Epithelial cell of esophagus (primary cell): Measurements from ENCODE around the gene SLC23A2.

Source experiments
- DNase-seq: peaks from one replicate; pipeline ENCODE4 v3.0.0; 2010; ENCODE audit warnings: low read depth
- H3K4me3 ChIP-seq: 2 replicates; pipeline ENCODE4 v1.5.1; 2011; ENCODE audit warnings: mild to moderate bottlenecking, low read length, control low read depth
- TF ChIP-seq, protein P1 (sequence below): IDR thresholded peaks from 2 replicates; pipeline ENCODE4 v1.5.1; 2011; ENCODE audit warnings: low read depth, mild to moderate bottlenecking, low read length, control low read depth, inconsistent platforms; ENCODE audit not compliant: insufficient read depth; ENCODE audit errors: missing control alignments

SLC23A2 gene

DNA sequence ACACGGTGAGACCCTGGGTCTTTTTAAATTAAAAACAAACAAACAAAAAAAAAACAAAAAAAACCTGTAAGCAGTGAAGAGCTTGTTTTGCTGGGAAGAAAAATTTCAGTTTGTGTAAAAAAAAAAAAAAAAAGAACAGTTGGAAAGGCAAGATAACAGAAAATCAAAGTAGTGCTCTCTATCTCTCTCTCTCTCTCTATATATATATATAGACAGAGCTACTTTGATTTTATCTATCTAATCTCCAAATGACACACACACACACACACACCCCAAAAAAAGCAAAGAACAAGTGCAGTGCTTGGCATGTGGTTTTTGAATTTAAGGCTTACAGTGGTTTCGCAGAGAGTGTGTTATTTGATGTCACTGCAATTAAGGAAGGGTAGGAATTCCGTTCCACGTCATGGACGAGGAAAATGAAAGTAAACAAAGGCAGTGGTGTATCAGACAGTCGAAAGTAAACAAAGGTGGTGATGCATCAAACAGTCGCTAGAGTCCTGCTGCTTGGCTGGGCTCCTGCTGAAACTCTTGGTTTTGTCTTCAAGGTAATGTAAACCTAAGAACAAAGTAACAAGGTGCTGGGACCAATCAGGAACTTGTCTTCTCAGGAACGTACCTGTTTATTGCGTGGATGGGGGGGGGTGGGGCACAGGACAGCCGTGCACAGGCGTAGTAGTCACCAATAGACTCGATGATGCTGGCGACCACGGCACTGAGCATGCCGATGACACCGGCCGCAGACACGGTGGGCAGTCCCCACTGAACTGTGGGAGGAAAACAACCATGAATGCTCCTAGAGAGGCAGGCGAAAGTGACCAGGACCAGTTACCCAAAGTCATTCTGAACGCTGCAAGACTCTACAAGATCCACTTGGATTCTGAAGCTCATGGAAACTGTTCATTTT is 131.8 kb downstream of the SLC23A2 start:
- DNase-seq: peak; percentile 74
- TF ChIP-seq, protein P1, sequence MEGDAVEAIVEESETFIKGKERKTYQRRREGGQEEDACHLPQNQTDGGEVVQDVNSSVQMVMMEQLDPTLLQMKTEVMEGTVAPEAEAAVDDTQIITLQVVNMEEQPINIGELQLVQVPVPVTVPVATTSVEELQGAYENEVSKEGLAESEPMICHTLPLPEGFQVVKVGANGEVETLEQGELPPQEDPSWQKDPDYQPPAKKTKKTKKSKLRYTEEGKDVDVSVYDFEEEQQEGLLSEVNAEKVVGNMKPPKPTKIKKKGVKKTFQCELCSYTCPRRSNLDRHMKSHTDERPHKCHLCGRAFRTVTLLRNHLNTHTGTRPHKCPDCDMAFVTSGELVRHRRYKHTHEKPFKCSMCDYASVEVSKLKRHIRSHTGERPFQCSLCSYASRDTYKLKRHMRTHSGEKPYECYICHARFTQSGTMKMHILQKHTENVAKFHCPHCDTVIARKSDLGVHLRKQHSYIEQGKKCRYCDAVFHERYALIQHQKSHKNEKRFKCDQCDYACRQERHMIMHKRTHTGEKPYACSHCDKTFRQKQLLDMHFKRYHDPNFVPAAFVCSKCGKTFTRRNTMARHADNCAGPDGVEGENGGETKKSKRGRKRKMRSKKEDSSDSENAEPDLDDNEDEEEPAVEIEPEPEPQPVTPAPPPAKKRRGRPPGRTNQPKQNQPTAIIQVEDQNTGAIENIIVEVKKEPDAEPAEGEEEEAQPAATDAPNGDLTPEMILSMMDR: no peak
- no peak overlapping the region for H3K4me3 ChIP-seq

DNA sequence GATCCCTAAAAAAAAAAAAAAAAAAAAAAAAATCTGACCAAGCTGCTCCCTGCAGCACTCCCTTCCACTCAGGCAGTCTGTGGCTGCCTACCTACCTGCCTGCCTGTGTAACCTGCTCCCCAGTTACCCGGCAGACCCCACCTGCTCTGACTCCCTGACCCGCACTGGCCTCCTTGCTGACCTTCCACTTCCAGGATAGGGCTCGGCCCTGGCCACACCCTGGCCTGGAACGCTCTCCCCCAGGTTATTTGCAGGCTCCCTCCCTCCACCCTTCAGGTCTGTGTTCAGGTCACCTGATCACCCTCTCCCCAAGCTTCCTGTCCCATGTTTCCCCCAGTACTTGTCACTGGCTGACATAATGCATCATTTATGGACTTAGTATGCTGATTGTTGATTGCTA is 134.3 kb downstream of the SLC23A2 start:
- H3K4me3 ChIP-seq: no peak overlapping the region
- TF ChIP-seq, protein P1: no peak
- DNase-seq: no peak

DNA sequence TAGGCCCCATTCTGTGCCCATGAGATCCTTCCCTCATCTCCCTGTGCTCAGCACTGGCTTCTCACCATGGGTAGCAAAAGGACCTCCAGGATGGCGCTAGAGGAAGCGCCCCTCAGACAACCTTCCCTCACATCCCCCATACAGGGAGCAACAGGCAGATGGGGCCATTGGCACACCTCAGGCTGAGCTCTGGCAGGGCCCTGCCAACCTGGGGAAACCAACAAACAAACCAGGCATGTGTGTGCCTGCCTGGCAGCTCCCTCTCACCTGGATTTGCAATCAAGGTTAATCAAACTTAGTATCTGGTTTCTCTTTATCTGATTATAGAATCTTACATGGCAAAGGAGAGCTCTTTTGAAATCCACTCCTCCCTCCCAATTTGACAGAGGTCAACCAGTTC is 134.9 kb downstream of the SLC23A2 start:
- TF ChIP-seq, protein P1: peak; percentile 40
- no peak overlapping the region for H3K4me3 ChIP-seq
- peak; percentile 62 for DNase-seq

DNA sequence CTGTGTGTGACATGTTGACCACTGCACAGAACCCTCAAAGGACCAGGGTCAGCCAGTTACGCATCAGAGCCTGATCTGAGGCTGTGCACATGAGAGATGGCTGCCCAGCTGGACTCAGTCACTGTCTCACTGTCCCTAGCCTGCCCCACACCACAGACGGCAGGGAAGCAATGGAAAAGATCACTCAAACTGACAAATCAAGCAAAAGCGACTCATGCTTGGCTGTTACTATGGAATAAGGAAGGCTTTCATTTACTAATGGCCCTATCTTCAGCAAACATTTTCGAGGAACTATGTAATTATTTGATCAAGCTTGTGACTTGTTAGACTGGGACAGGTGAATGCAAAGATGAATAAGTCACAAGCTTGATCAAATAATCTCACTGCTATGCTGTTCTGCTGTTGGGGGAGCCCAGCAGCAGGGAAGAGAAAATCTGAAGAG is 137.0 kb downstream of the SLC23A2 start:
- no peak overlapping the region for H3K4me3 ChIP-seq
- TF ChIP-seq, protein P1: no peak
- no peak for DNase-seq

DNA sequence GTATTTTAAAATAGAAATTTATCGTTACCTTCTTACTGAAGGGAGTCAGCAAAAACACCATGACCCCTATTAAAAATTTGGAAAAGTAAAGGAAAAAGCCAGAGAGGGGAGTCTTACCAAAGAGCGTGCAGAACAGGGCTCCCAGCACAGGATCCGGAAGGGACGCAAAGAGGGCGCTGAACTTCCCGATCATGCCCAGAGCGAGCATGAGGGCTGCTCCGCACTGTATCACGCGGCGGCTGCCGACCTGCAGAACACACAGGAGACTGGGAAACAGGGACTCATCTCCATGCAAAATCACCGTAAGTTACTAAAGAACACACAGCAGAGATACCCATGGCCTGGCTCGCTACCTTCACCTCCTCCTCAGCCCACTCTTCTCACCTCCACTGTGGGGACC is 138.6 kb downstream of the SLC23A2 start:
- H3K4me3 ChIP-seq: no peak overlapping the region
- no peak for DNase-seq
- TF ChIP-seq, protein P1: no peak

DNA sequence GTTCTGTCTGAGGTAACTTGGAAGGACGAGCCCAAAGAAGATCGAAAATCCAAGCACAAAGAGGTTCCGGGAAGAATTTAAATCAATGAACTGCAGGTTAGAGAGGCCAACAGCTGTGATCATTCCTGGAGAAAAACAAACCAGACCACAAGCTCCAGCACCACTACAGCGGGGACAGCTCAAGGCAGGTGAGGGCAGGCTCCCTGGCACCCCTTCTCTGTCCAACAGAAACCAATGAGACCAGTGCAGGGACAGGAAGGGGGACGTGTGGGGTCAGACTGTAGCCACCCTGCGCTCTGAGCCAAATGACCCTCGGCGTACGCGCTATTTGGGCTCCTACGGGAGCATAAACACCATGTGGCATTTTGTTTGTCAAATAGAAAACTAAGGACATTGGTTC is 139.3 kb downstream of the SLC23A2 start:
- H3K4me3 ChIP-seq: no peak overlapping the region
- no peak for DNase-seq
- TF ChIP-seq, protein P1: no peak

DNA sequence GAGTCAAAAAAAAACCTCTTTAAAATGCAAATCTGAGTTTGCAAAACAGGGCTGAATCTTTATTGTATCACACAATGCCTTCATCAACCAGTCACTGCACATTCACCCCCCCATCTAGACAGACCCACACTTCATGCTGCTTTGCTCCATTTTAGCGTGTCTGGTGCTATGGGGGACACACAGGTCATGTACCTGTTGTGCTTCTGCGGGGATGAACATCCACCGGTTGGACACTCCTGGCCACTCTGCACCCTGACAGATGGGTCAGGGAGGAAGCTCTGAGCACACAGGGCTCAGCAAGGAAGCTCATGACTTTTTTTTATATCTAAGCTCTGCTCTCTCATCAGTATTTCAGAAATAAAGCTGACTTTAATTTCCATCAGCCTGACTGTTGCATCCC is 143.3 kb downstream of the SLC23A2 start:
- H3K4me3 ChIP-seq: no peak overlapping the region
- TF ChIP-seq, protein P1: no peak
- no peak for DNase-seq
